Keratinocyte (primary cell): ENCODE results near the gene BMPR1B. TPM values are rescaled to one million over a fixed set of nuclear protein-coding genes. Genes with fewer than 3 reads are reported as not detected.

Experiments
- DNase-seq: peaks from one replicate; pipeline ENCODE4 v3.0.0-alpha.2; 2011; ENCODE audit warnings: low read depth, missing footprints, low spot score
- FAIRE-seq: peaks from 2 replicates; lab custom pipeline; 2011; peaks lifted over from hg19 to GRCh38; lab: Jason Lieb, UNC
- H2AFZ ChIP-seq: 2 replicates; pipeline ENCODE4 v1.6.0; 2012; ENCODE audit warnings: low read length, control low read depth, inconsistent platforms; ENCODE audit not compliant: control insufficient read depth
- H3K27ac ChIP-seq: 2 replicates; pipeline ENCODE4 v1.5.1; 2011; ENCODE audit warnings: low read length; ENCODE audit not compliant: control insufficient read depth, insufficient read depth
- H3K27me3 ChIP-seq: 3 replicates; pipeline ENCODE4 v1.6.0; 2011; ENCODE audit warnings: low read length; ENCODE audit not compliant: control insufficient read depth, insufficient read depth; ENCODE audit errors: extremely low read depth
- H3K36me3 ChIP-seq, 2 experiments: 2 replicates in 1 of 2; 3 replicates in 1 of 2; pipeline ENCODE4 v1.5.1; 2011; ENCODE audit warnings: low read length in 2 of 2, mild to moderate bottlenecking in 1 of 2; ENCODE audit not compliant: control insufficient read depth in 2 of 2, insufficient read depth in 2 of 2; ENCODE audit errors: extremely low read depth in 1 of 2
- H3K4me1 ChIP-seq: 3 replicates; pipeline ENCODE4 v1.5.1; 2011; ENCODE audit warnings: low read length; ENCODE audit not compliant: control insufficient read depth, insufficient read depth; ENCODE audit errors: extremely low read depth
- H3K4me2 ChIP-seq: 3 replicates; pipeline ENCODE4 v1.6.0; 2011; ENCODE audit warnings: low read depth, low read length; ENCODE audit not compliant: control insufficient read depth, insufficient read depth; ENCODE audit errors: extremely low read depth
- H3K4me3 ChIP-seq, 3 experiments: fragments of 200-600 bp in 1 of 3; sonication (generic) in 1 of 3; 2 replicates in 2 of 3; 3 replicates in 1 of 3; pipeline ENCODE4 v1.5.1; 2011 to 2016; ENCODE audit warnings: low read length in 3 of 3, mild to moderate bottlenecking in 3 of 3, control low read depth in 2 of 3, inconsistent platforms in 1 of 3, low read depth in 1 of 3, mixed read lengths in 1 of 3, mixed run types in 1 of 3, moderate library complexity in 1 of 3; ENCODE audit not compliant: control insufficient read depth in 2 of 3, insufficient read depth in 2 of 3; ENCODE audit errors: extremely low read depth in 1 of 3
- H3K79me2 ChIP-seq: 2 replicates; pipeline ENCODE4 v1.6.0; 2012; ENCODE audit warnings: low read length; ENCODE audit not compliant: control insufficient read depth, insufficient read depth
- H3K9ac ChIP-seq: 3 replicates; pipeline ENCODE4 v1.6.0; 2011; ENCODE audit warnings: low read length; ENCODE audit not compliant: control insufficient read depth, insufficient read depth; ENCODE audit errors: extremely low read depth
- H3K9me1 ChIP-seq: 3 replicates; pipeline ENCODE4 v1.6.0; 2011; ENCODE audit warnings: low read length; ENCODE audit not compliant: control insufficient read depth, insufficient read depth; ENCODE audit errors: extremely low read depth
- H3K9me3 ChIP-seq: 2 replicates; pipeline ENCODE4 v1.5.1; 2012; ENCODE audit warnings: low read depth, low read length; ENCODE audit not compliant: control insufficient read depth
- H4K20me1 ChIP-seq: 3 replicates; pipeline ENCODE4 v1.6.0; 2011; ENCODE audit warnings: low read length; ENCODE audit not compliant: control insufficient read depth, insufficient read depth; ENCODE audit errors: extremely low read depth
- CTCF ChIP-seq, 3 experiments: IDR thresholded peaks in 1 of 3; conservative IDR thresholded peaks in 1 of 3; optimal IDR thresholded peaks in 1 of 3; 2 replicates in 2 of 3; 3 replicates in 1 of 3; pipeline versions ENCODE3 to v1.5.1; 2011; ENCODE audit warnings: low read length in 3 of 3, mild to moderate bottlenecking in 3 of 3, moderate library complexity in 2 of 3, control low read depth in 1 of 3, inconsistent platforms in 1 of 3; ENCODE audit not compliant: insufficient read depth in 2 of 3; ENCODE audit errors: extremely low read depth in 1 of 3
- EZH2 ChIP-seq: IDR thresholded peaks from one replicate; pipeline ENCODE4 v1.6.1; 2012; ENCODE audit warnings: inconsistent platforms, mild to moderate bottlenecking, low read length, moderate library complexity
- dilution Hi-C: fragments of 300-500 bp; cut with MboI; formaldehyde crosslinking; loops from one replicate; pipeline ENCODE4 v1.7.0; 2020; ENCODE audit warnings: low sequenced_read_pairs; ENCODE audit not compliant: extremely low pct_ligation_motif_present
- polyA plus RNA-seq, 5 experiments: library from polyadenylated mRNA; depleted of rRNA in 3 of 5; stranded (reverse) in 3 of 5; stranded (forward) in 1 of 5; unstranded in 1 of 5; fragments of >200 nt; gene quantifications; 1 replicate in 1 of 5; 2 replicates in 3 of 5; 3 replicates in 1 of 5; pipeline versions ENCODE4 v1.2.1 to v1.2.3, GENCODE V29; 2011 to 2012; ENCODE audit warnings: missing spikeins in 2 of 5, low read depth in 1 of 5, low replicate concordance in 1 of 5

BMPR1B gene
- polyA plus RNA-seq, 1 donor (not counting 4 experiments of a cell fraction or from before 2014, with no cell fraction given), result 0.89 TPM

DNA sequence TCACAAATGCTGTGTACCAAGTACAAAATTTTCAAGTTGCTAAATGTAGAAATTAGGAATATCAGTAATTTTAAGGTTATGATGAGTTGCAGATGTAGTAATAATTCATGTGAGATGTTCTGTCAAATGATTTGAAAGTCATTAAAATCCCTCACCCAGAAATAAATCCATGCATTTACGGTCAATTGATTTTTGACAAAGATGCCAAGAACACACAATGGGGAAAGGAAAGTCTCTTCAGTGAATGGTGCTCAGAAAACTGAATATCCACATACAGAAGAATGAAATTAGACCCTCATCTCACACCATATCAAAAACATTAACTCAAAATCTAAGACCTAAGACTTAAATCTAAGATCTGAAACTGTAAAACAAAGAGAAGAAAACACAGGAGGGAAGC is 12.9 kb upstream of the BMPR1B start:
- H3K79me2 ChIP-seq, result no peaks in the 10 kb centered on the region
- H3K36me3 ChIP-seq, result no peaks in the 10 kb centered on the region
- H3K27me3 ChIP-seq, result no peaks in the 10 kb centered on the region
- no peak for DNase-seq
- dilution Hi-C loops, result no loop called here
- H2AFZ ChIP-seq, result no peak overlapping the region
- TF ChIP-seq EZH2, result no peak
- no peak for TF ChIP-seq CTCF (optimal IDR thresholded peaks at IDR 0.05 in 1 of 3, IDR thresholded peaks at IDR 0.05 in 1 of 3, conservative IDR thresholded peaks at IDR 0.05 in 1 of 3; ENCODE audit: extremely low read depth in 1 of 3, insufficient read depth in 2 of 3, low read length in 3 of 3)
- H3K4me3 ChIP-seq, result no peak overlapping the region
- no peaks in the 10 kb centered on the region for H3K9me1 ChIP-seq
- no peak overlapping the region for H3K9ac ChIP-seq
- no peak for FAIRE-seq
- H4K20me1 ChIP-seq, result no peaks in the 10 kb centered on the region
- H3K4me1 ChIP-seq, result no peaks in the 10 kb centered on the region
- H3K4me2 ChIP-seq, result no peak overlapping the region
- no peak overlapping the region for H3K27ac ChIP-seq
- no peaks in the 10 kb centered on the region for H3K9me3 ChIP-seq

GRCh38 chr4:94746746-94747145 is 11.0 kb upstream of the BMPR1B start:
- H2AFZ ChIP-seq, result no peak overlapping the region
- FAIRE-seq (no peak), DNase-seq (no peak)
- no peaks in the 10 kb centered on the region for H3K36me3 ChIP-seq
- TF ChIP-seq EZH2, result no peak
- peak in 1 of 3 experiments; percentile 18 for TF ChIP-seq CTCF (optimal IDR thresholded peaks at IDR 0.05 in 1 of 3, IDR thresholded peaks at IDR 0.05 in 1 of 3, conservative IDR thresholded peaks at IDR 0.05 in 1 of 3; ENCODE audit: extremely low read depth in 1 of 3, insufficient read depth in 2 of 3, low read length in 3 of 3)
- H4K20me1 ChIP-seq, result no peaks in the 10 kb centered on the region
- no peaks in the 10 kb centered on the region for H3K9me3 ChIP-seq
- H3K4me2 ChIP-seq, result no peak overlapping the region
- H3K9ac ChIP-seq, result no peak overlapping the region
- no peak overlapping the region for H3K27ac ChIP-seq
- dilution Hi-C loops, result no loop called here
- no peaks in the 10 kb centered on the region for H3K9me1 ChIP-seq
- H3K4me3 ChIP-seq, result no peak overlapping the region
- no peaks in the 10 kb centered on the region for H3K79me2 ChIP-seq
- no peaks in the 10 kb centered on the region for H3K27me3 ChIP-seq
- no peaks in the 10 kb centered on the region for H3K4me1 ChIP-seq
